Activated CD8-positive, alpha-beta memory T cell treated with anti-CD3 and anti-CD28 coated beads, Interleukin-2, amount 10 ng/mL, durations not matched to agents 7 days and 5 days (primary cell): ENCODE measurements around the gene NDUFB11. TPM values are rescaled to one million over a fixed set of nuclear protein-coding genes. Genes with fewer than 3 reads are reported as not detected.
"Not testable (repeated sequence)": the region's sequence is repeated elsewhere in the genome, so short reads cannot be mapped to it uniquely, and the experiment has no call there.

Experiments used
- ATAC-seq: fragments of 150-1000 bp; cut with Tn5 transposase; one replicate; pipeline ENCODE4 v1.10.0; 2021; ENCODE audit warnings: moderate library complexity
- CTCF ChIA-PET: fragments of 350-600 bp; sonication (Branson Sonifier 250); formaldehyde crosslinking; loops from one replicate; lab custom pipeline; 2021; ENCODE audit warnings: antibody characterized with exemption; lab: Charles Lee
- DNase-seq: peaks from one replicate; pipeline ENCODE4 v3.0.0-alpha.2; 2020
- H3K27ac Mint-ChIP-seq: one replicate; pipeline ENCODE4 v1.8.0; 2021; ENCODE audit warnings: mild to moderate bottlenecking, mixed read lengths
- H3K27me3 Mint-ChIP-seq: one replicate; pipeline ENCODE4 v1.8.0; 2021; ENCODE audit warnings: mixed read lengths
- H3K36me3 Mint-ChIP-seq: one replicate; pipeline ENCODE4 v1.8.0; 2021; ENCODE audit warnings: mild to moderate bottlenecking, mixed read lengths
- H3K4me1 Mint-ChIP-seq: one replicate; pipeline ENCODE4 v1.8.0; 2021; ENCODE audit warnings: mixed read lengths
- H3K4me3 Mint-ChIP-seq: one replicate; pipeline ENCODE4 v1.8.0; 2021; ENCODE audit warnings: mild to moderate bottlenecking, moderate library complexity, mixed read lengths
- H3K9me3 Mint-ChIP-seq: one replicate; pipeline ENCODE4 v1.8.0; 2022; ENCODE audit warnings: low read depth, mixed read lengths
- total RNA-seq, 2 experiments: library from RNA; stranded (reverse); gene quantifications; one replicate each; pipeline ENCODE4 v1.2.3, GENCODE V29; 2021

Gene NDUFB11
- total RNA-seq, 2 experiments from 2014 or later = 82.7 to 97.6 TPM

DNA sequence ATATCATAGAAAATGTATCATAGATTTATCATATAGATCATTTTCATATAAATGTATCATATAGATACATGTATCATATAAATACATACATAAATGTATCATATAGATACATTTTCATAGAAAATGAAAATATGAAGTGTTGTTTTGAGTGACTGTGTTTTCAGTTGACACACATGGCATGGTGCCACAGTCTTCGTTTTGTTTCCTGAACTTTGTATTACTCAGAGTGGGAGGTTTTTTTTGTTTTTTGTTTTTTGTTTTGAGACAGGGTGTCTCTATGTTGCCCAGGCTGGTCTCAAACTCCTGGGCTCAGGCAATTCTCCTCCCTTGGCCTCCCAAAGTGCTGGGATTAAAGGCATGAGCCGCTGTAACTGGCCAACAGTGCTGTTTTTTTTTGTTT, 4.4 kb upstream of the NDUFB11 start:
- Mint-ChIP-seq H3K36me3 (peaks cover 33% of the 10 kb centered on the region), H3K4me1 (peaks cover 19% of the 10 kb centered on the region), H3K9me3 (no peaks in the 10 kb centered on the region), H3K27ac (no peak overlapping the region), H3K4me3 (no peak overlapping the region), H3K27me3 (no peaks in the 10 kb centered on the region)
- CTCF ChIA-PET = no interaction called here
- ATAC-seq = no peak
- DNase-seq = no peak

DNA sequence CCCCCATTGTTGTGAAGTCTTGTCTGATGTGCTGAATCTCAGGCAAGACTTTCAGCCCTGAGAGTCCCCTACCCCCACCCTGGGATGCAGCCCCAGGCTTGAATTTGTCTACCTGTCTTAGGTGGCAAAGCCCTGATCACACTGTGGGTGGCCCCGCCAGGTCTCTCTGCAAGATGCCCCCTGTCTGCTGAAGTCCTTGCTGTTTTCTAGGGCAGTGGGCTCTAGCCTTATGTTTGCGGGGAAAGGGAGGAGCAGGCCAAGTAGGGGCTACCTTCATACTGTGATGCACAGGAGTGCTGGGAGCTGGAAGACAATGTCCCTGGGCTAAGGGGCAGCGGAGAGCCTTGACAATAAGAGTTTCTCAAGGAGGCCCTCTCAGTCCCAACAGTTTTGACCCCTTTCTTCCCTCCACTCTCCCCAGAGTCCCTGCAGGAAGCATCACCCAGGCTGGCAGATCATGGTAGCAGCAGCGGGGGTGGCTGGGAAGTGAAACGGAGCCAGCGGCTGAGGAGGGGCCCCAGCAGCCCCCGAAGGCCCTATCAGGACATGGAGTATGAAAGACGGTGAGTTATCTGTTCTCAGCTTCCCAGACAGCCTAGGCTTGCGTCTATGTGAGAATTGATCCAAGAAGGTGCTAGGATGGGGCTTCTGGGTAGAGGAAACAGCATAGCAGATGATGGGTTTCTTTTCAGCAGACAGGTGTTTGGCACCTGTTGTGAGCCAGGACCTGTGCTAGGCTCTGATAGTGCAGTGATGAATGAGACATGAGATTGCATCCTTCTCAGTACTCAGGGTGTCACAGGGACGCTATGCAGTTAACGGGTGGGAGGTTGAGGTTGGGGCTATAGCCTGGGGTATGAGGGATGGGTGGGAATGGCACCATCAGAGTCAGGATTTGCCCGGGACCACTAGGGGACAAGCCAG, 2.7 kb upstream of the NDUFB11 start:
- ATAC-seq = no peak
- peak overlapping the region; percentile 18 for H3K4me3 Mint-ChIP-seq
- H3K4me1 Mint-ChIP-seq = peaks cover 26% of the 10 kb centered on the region
- H3K9me3 Mint-ChIP-seq = no peaks in the 10 kb centered on the region
- H3K36me3 Mint-ChIP-seq = peaks cover 35% of the 10 kb centered on the region
- peak overlapping the region; percentile 40 for H3K27ac Mint-ChIP-seq
- no peaks in the 10 kb centered on the region for H3K27me3 Mint-ChIP-seq
- CTCF ChIA-PET = no interaction called here
- DNase-seq = no peak

DNA sequence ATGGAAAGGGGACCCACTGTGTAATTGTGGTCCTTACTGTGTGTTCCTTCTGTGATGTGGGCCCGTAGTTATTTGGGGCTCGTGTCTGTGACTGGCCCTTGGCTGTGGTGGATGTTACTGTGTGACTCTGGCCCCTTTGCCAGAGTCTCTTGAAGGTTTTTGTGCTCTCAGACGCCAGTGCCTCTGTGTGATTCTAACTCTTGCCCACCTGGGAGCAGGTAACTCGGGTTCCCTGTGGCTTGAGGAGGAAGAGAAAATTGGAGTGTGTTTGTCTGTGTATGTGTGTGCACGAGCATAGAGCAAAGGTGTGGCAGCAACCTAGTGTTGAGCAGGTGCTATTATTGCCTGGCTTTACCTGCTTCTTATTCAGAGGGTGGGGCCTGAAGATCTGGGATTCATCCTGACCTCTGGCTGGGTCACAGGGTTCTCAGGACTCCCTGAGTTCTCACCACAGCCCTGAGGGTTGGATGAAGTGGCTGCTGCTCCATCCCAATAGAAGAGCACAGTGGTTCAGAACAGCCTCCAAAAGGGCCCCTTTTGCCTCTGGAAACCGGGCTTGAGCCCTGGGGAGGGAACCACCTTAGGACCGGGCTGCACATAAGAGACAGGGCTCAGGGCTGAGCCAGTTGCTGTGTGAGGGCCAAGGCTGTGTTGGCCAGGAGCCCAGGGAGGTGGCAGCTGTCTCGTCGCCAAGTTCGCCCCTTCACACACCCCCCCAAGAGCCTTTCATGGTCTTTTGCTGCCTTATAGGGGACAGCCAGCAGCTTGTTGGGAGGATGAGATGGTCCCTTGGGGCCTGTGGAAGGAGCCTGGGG, 1.8 kb upstream of the NDUFB11 start:
- H3K4me3 Mint-ChIP-seq = peak overlapping the region; percentile 98
- DNase-seq (no peak), ATAC-seq (no peak)
- peak overlapping the region; percentile 99 for H3K27ac Mint-ChIP-seq
- CTCF ChIA-PET = no interaction called here
- peaks cover 27% of the 10 kb centered on the region for H3K4me1 Mint-ChIP-seq
- H3K36me3 Mint-ChIP-seq = peaks cover 37% of the 10 kb centered on the region
- no peaks in the 10 kb centered on the region for H3K27me3 Mint-ChIP-seq
- no peaks in the 10 kb centered on the region for H3K9me3 Mint-ChIP-seq

DNA sequence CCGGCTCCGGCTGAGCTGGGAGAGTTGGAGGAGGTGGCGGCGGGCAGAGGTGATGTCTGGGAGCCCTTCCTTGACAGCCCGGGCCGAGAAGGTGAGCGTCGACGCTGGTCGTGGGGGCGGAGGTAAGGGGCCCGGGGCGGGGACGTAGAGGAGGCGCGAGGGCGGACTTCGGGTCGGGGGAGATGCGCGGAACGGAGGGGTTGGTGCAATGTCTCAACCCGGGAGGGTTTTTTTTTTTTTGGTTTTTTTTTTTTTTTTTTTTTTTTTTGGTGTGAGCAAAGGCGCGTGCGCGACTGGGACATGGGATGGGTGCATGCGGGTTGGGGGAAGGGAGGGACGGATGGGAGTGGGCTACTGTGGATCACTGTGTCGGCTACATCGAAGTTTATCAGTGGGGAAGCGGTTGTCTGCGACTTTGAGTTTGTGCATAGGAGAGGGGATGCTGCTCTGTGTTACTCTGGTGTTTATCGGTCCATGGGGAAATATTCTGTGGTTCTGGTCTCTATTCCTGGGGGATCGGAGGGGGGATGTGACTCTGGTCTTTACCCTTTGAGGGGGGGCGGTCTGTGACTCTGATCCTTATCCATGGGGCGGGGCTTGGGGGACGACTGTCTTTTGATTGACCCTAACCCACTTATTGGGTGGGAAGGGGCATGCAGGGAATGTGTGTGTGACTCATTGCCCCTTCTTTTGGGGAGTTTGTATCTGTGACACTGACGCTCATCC, 1.1 kb upstream of the NDUFB11 start:
- no peak for DNase-seq
- ATAC-seq = peak; percentile 34
- Mint-ChIP-seq H3K27me3 (no peaks in the 10 kb centered on the region), H3K27ac (peak overlapping the region; percentile 99), H3K36me3 (peaks cover 39% of the 10 kb centered on the region), H3K4me3 (peak overlapping the region; percentile 98), H3K4me1 (peaks cover 25% of the 10 kb centered on the region), H3K9me3 (no peaks in the 10 kb centered on the region)
- CTCF ChIA-PET = interaction anchor here (0.6 to 1.5 kb wide), 7 partner anchors 11 to 377 kb away, joined by 3 to 10 read pairs (median 4); partner anchors contain the start of gene RP2

DNA sequence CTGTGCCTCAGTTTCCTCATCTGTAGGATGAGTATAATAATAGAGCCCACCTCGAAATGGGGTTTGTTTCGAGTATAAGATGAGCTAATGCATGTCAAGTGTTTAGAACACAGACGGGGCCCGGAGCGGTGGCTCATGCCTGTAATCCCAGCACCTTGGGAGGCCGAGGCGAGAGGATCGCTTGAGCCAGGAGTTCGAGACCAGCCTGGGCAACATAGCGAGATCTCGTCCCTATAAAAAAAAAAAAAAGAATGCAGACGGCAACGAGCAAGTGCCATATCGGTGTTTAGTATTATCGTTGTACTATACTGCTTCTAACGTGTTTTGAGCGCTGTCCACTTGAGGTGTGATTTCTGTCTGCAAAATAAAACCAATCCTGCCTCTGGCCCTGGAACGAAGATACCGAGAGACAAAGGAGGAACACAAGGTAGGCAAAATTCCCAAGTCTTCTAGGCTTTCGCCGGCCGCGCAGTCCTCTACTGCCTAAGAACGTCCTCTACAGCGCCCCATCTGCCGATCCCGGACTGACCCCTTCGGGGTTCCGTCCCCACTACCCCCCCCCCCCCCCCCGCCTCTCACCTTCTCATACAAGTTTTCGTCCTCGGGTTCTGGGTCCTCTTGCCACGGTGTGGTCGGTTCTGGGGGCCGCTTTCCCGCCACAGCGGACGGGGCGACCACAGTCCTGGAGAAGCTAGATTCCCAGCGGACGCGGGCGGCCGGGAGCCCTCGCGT, 442 bp downstream of the NDUFB11 start:
- no peak for DNase-seq
- Mint-ChIP-seq H3K27me3 (no peaks in the 10 kb centered on the region), H3K4me3 (peak overlapping the region; percentile 98), H3K27ac (peak overlapping the region; percentile 99), H3K36me3 (peaks cover 33% of the 10 kb centered on the region), H3K4me1 (peaks cover 23% of the 10 kb centered on the region), H3K9me3 (no peaks in the 10 kb centered on the region)
- CTCF ChIA-PET = interaction anchor here (1.2 to 1.5 kb wide), 6 partner anchors 9 to 378 kb away, joined by 3 to 10 read pairs (median 7); partner anchors contain the start of gene RP2
- ATAC-seq = peak; percentile 0

DNA sequence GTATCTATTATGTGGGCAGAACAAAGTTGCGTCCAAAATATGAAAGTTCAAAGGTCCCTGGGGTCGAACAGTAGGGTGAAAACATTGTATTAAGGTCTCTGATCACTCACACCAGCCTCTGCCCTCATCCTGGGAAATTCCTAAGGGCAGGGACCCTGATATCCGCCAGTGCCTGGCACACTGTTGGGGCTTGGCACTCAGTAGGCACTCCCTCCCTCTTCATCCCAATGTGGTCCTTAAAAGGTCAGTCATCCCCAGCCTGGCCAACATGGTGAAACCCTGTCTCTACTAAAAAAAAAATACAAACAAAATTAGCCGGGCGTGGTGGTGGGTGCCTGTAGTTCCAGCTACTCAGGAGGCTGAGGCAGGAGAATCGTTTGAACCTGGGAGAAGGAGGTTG, 6.3 kb downstream of the NDUFB11 start:
- ATAC-seq (no peak), DNase-seq (no peak)
- H3K36me3 Mint-ChIP-seq = peaks cover 18% of the 10 kb centered on the region
- no peaks in the 10 kb centered on the region for H3K9me3 Mint-ChIP-seq
- peaks cover 9% of the 10 kb centered on the region for H3K4me1 Mint-ChIP-seq
- no peaks in the 10 kb centered on the region for H3K27me3 Mint-ChIP-seq
- no peak overlapping the region for H3K4me3 Mint-ChIP-seq
- no peak overlapping the region for H3K27ac Mint-ChIP-seq
- CTCF ChIA-PET = no interaction called here

DNA sequence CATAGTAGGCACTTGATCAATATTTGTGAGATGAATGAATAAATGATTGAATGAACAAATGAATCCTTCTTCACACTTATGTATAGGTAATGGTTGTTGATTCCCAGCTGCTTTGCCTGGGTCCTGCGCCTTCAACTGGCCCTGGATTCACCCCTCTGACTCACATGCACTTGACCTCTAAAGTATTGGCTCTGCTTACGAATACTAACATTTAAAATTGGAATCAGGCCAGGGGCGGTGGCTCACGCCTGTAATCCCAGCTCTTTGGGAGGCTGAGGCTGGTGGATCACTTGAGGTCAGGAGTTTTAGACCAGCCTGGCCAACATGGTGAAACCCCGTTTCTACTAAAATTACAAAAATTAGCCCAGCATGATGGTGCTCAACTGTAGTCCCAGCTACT, 8.9 kb downstream of the NDUFB11 start:
- H3K9me3 Mint-ChIP-seq, H3K4me3 Mint-ChIP-seq, H3K27me3 Mint-ChIP-seq, DNase-seq, ATAC-seq, H3K36me3 Mint-ChIP-seq, H3K4me1 Mint-ChIP-seq, H3K27ac Mint-ChIP-seq: not testable (repeated sequence)
- CTCF ChIA-PET = interaction anchor here (0.7 to 2.9 kb wide), 2 partner anchors 9 to 84 kb away, joined by 6 to 10 read pairs; partner anchors contain the start of genes NDUFB11 and RBM10

DNA sequence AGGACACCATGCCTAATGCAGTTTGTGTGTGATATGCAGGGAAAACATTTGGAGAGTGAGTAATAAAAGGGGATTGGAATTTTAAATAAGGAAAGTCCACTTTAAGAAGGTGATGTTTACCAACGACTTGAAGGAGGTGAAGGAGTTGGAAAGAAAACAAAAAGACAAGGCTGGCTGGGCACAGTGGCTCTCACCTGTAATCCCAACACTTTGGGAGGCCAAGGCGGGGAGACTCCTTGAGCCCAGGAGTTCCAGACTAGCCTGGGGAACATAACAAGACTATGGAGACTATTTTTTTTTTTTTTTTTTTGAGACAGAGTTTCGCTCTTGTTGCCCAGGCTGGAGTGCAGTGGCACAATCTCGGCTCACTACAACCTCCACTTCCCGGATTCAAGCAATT, 11.0 kb downstream of the NDUFB11 start:
- Mint-ChIP-seq H3K4me1 (peaks cover 4% of the 10 kb centered on the region), H3K4me3 (no peak overlapping the region), H3K9me3 (no peaks in the 10 kb centered on the region), H3K36me3 (no peaks in the 10 kb centered on the region), H3K27ac (no peak overlapping the region), H3K27me3 (no peaks in the 10 kb centered on the region)
- CTCF ChIA-PET = interaction anchor here (2.9 kb wide), 1 partner anchor 11 kb away, joined by 10 read pairs; the partner anchor contains the start of genes NDUFB11 and RBM10
- ATAC-seq = no peak
- no peak for DNase-seq

DNA sequence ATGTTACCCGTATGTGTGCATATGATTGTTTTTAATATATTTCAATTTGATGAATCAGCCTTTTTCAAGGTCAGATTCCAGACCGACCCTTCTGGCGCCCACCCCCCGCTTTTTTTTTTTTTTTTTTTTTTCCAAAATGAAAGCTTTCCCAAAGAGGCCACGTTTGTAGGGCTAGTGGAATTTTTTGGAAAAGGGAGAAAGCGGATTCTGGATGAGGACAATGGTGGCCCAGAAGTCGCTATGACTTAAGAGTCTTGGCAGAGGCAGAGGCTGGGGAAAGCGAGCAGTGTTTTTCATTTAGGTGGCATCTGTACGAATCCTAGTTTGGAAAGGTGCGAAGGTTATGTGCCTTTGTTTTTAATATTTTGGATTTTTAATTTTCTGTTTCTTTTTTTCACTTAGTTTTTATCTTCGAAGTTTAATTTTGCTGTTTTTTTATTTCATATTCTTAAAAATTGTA, 14.6 kb downstream of the NDUFB11 start:
- CTCF ChIA-PET = interaction anchor here (0.6 to 2.9 kb wide), 4 partner anchors 13 to 397 kb away, joined by 3 to 10 read pairs (median 3); partner anchors contain the start of genes NDUFB11 and RBM10
- Mint-ChIP-seq H3K4me3 (peak overlapping the region; percentile 96), H3K27me3 (no peaks in the 10 kb centered on the region), H3K9me3 (no peaks in the 10 kb centered on the region), H3K27ac (no peak overlapping the region), H3K4me1 (peaks cover 6% of the 10 kb centered on the region), H3K36me3 (no peaks in the 10 kb centered on the region)
- ATAC-seq = no peak
- DNase-seq = no peak

DNA sequence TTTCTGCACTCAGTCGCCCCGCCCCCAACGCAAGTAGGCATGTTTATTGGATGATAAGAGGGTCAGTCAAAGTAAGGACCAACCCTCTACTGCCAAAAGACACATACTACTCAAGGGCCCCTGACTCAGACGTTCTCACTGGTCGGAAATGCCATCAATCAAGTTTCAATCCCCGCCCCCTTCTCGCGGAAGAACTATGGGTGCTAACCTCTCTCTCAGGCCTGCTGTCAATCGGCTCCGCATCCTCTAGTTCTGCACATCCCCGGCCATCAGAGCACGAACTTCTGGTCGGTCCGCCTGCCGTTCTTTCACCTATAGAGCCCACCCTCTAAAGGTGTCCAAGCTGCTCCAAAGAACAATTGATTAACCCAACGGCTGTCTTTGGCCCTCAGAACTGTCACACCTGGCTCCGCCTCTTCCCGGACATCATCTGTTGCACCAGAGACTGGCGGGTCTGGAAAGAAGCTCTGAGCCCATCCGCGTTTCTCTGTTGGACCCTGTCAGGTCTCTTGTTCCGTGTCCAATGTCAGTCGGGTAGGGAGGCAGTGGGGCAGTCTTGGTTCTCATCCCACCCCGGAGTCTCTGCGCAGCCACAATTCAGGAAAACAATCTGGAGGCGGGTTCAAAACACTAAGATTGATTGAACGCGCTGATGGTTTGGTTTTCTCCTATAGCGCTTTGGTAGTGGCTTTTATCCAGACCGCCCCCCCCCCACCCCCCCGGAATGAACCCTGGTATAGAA, 15.2 kb downstream of the NDUFB11 start:
- Mint-ChIP-seq H3K9me3 (no peaks in the 10 kb centered on the region), H3K27me3 (no peaks in the 10 kb centered on the region), H3K36me3 (no peaks in the 10 kb centered on the region), H3K27ac (peak overlapping the region; percentile 97), H3K4me1 (peaks cover 6% of the 10 kb centered on the region), H3K4me3 (peak overlapping the region; percentile 96)
- ATAC-seq = peak; percentile 100
- CTCF ChIA-PET = interaction anchor here (1.5 kb wide), 1 partner anchor 14 kb away, joined by 3 read pairs; no protein-coding TSS in a partner anchor
- DNase-seq = peak; percentile 93

DNA sequence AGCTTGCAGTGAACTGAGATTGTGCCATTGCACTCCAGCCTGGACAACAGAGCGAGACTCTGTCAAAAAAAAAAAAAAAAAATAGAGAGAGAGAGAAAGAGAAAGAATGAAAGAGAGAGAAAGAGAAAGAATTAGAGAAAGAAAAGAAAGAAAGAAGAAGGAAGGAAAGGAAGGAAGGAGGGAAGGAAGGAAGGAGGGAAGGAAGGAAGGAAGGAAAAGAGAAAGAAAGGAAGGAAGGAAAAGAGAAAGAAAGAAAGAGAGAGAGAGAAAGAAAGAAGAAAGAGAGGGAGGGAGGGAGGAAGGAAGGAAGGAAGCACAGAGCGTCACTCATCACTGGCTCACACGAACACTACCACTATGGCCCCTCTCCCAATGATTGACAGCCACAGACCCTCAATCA, 20.0 kb downstream of the NDUFB11 start:
- DNase-seq, H3K27me3 Mint-ChIP-seq, H3K27ac Mint-ChIP-seq, H3K36me3 Mint-ChIP-seq, H3K9me3 Mint-ChIP-seq, H3K4me1 Mint-ChIP-seq, CTCF ChIA-PET, ATAC-seq, H3K4me3 Mint-ChIP-seq: not testable (repeated sequence)
